Measurements from ENCODE around the gene IL1B. TPM values are rescaled to one million over a fixed set of nuclear protein-coding genes. Genes with fewer than 3 reads are reported as not detected.

The IL1B gene
- total RNA-seq, 2 donors from 2014 or later: 1.0 to 2.6 TPM

GRCh38 chr2:112791019-112791418 is 45.6 kb downstream of the IL1B start:
- Histone ChIP-seq H3K4me3 (no peak overlapping the region), H3K4me1 (no peaks in the 10 kb centered on the region), H3K27ac (no peak overlapping the region), H3K36me3 (no peaks in the 10 kb centered on the region), H3K9me3 (no peaks in the 10 kb centered on the region), H3K27me3 (no peaks in the 10 kb centered on the region)
- no peak for DNase-seq (ENCODE audit: low spot score)
- TF ChIP-seq, protein P1, sequence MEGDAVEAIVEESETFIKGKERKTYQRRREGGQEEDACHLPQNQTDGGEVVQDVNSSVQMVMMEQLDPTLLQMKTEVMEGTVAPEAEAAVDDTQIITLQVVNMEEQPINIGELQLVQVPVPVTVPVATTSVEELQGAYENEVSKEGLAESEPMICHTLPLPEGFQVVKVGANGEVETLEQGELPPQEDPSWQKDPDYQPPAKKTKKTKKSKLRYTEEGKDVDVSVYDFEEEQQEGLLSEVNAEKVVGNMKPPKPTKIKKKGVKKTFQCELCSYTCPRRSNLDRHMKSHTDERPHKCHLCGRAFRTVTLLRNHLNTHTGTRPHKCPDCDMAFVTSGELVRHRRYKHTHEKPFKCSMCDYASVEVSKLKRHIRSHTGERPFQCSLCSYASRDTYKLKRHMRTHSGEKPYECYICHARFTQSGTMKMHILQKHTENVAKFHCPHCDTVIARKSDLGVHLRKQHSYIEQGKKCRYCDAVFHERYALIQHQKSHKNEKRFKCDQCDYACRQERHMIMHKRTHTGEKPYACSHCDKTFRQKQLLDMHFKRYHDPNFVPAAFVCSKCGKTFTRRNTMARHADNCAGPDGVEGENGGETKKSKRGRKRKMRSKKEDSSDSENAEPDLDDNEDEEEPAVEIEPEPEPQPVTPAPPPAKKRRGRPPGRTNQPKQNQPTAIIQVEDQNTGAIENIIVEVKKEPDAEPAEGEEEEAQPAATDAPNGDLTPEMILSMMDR (IDR thresholded peaks at IDR 0.05): no peak

DNA sequence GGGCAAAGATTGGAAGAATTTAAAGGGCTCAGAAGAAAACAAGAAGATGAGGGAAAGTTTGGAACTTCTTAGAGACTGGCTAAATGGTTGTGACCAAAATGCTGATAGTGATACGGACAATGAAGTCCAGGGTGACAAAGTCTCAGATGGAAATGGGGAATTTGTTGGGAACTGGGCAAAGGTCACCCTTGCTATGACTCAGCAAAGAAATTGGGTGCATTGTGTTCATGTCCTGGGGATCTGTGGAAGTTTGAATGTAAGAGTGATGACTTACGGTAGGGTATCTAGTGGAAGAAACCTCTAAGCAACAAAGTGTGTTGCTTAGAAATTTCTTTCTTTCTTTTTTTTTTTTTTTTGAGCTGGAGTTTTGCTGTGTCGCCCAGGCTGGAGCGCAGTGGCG is 46.3 kb downstream of the IL1B start:
- no peaks in the 10 kb centered on the region for H3K4me1 ChIP-seq
- TF ChIP-seq, protein P1 (IDR thresholded peaks at IDR 0.05): no peak
- no peaks in the 10 kb centered on the region for H3K9me3 ChIP-seq
- no peak overlapping the region for H3K27ac ChIP-seq
- DNase-seq (ENCODE audit: low spot score): no peak
- H3K27me3 ChIP-seq: no peaks in the 10 kb centered on the region
- no peak overlapping the region for H3K4me3 ChIP-seq
- no peaks in the 10 kb centered on the region for H3K36me3 ChIP-seq

DNA sequence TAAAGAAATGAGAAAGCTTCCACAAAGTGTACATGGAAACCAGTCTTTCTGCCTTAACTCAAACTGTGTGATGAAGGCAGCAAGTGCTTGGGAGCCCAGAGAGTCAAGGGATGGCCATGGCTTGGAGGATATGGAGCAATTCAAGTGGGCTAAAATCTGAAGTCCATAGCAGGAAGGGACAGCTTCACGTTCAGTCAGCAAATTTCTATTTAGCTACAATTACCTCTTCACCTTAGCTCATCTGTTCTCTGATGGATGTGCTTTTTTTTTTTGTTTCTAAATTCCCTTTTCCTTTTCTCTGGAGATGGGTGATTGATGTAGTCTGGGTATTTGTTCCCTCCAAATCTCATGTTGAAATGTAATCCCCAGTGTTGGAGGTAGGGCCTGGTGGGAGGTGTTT is 47.4 kb downstream of the IL1B start:
- TF ChIP-seq, protein P1 (IDR thresholded peaks at IDR 0.05): no peak

DNA sequence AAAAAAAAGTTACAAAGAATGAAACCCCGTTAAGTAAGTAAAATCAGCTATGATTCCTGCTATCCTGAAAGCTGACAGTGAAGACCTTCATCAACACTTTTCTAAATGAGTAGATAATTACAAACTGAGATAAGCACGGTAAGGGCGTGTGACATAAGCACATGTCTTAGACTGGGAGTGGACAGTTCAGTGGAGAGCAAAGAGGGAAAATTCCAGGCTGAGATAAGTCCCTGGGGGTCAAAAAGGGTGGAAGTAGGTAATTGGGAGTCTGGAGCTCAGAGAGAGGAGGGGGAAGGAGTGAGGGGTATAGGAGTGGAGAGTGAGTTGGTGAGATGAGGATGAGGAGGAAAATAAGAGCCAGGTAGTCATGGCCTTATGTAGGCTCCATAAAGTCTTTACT is 47.9 kb downstream of the IL1B start:
- Histone ChIP-seq H3K36me3 (no peaks in the 10 kb centered on the region), H3K27ac (no peak overlapping the region), H3K4me3 (no peak overlapping the region), H3K4me1 (no peaks in the 10 kb centered on the region), H3K9me3 (no peaks in the 10 kb centered on the region), H3K27me3 (no peaks in the 10 kb centered on the region)
- no peak for DNase-seq (ENCODE audit: low spot score)
- TF ChIP-seq, protein P1 (IDR thresholded peaks at IDR 0.05): no peak

More for the DNA sequence above, 47.4 kb downstream of the IL1B start:
- Histone ChIP-seq H3K36me3 (no peaks in the 10 kb centered on the region), H3K4me1 (no peaks in the 10 kb centered on the region), H3K9me3 (no peaks in the 10 kb centered on the region), H3K27me3 (no peaks in the 10 kb centered on the region), H3K4me3 (no peak overlapping the region), H3K27ac (no peak overlapping the region)
- no peak for DNase-seq (ENCODE audit: low spot score)

GRCh38 chr2:112787729-112788393 is 48.7 kb downstream of the IL1B start:
- Histone ChIP-seq H3K4me1 (no peaks in the 10 kb centered on the region), H3K9me3 (no peaks in the 10 kb centered on the region)
- TF ChIP-seq, protein P1 (IDR thresholded peaks at IDR 0.05): no peak

DNA sequence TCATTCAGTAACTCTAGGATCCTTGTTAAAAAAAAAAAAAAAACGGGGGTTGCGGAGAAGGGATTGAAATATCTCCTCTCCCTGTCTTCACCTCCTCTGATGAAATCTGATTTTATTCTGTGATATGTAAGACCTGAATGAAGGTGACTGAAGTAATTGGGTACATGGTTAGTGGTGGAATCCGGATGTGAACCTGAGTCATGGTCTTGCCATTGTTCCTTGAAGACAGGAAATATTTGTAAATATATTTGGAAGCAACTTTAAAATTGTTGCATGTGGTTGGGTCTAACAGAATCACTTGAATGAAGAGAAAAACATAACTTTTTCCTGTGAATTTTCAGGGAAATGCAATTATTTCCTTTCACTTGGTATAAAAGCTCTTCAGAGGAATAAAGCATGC is 49.3 kb downstream of the IL1B start:
- TF ChIP-seq, protein P1 (IDR thresholded peaks at IDR 0.05): no peak
- H3K4me3 ChIP-seq: no peak overlapping the region
- H3K9me3 ChIP-seq: no peaks in the 10 kb centered on the region
- DNase-seq (ENCODE audit: low spot score): no peak
- no peaks in the 10 kb centered on the region for H3K4me1 ChIP-seq
- H3K27ac ChIP-seq: no peak overlapping the region
- H3K36me3 ChIP-seq: no peaks in the 10 kb centered on the region
- H3K27me3 ChIP-seq: no peaks in the 10 kb centered on the region

More at GRCh38 chr2:112787729-112788393, 48.7 kb downstream of the IL1B start:
- DNase-seq (ENCODE audit: low spot score): no peak
- Histone ChIP-seq H3K27me3 (no peaks in the 10 kb centered on the region), H3K27ac (no peak overlapping the region), H3K4me3 (no peak overlapping the region), H3K36me3 (no peaks in the 10 kb centered on the region)
